ENCODE results near the gene PTPRK.
"Not testable (repeated sequence)": the region's sequence is repeated elsewhere in the genome, so short reads cannot be mapped to it uniquely, and the experiment has no call there.

The PTPRK gene

GRCh38 chr6:127996925-127997324 lies 523.5 kb downstream of the PTPRK start:
- DNase-seq = no peak

GRCh38 chr6:127992144-127992543 lies 528.3 kb downstream of the PTPRK start:
- no peak for DNase-seq

- DNase-seq = no peak
Measured at GRCh38 chr6:127990074-127990473, 530.3 kb downstream of the PTPRK start.

- no peak for DNase-seq
Measured at GRCh38 chr6:127980996-127981395, 539.4 kb downstream of the PTPRK start.

GRCh38 chr6:127978185-127978584 lies 542.2 kb downstream of the PTPRK start:
- not testable (repeated sequence) for DNase-seq

- DNase-seq = no peak
Measured at GRCh38 chr6:127976796-127977195, 543.6 kb downstream of the PTPRK start.

GRCh38 chr6:127976111-127976510 lies 544.3 kb downstream of the PTPRK start:
- no peak for DNase-seq

- DNase-seq = no peak
Measured at GRCh38 chr6:127972815-127973214, 547.6 kb downstream of the PTPRK start.

GRCh38 chr6:127971945-127972391 lies 548.4 kb downstream of the PTPRK start:
- no peak for DNase-seq

GRCh38 chr6:127971386-127971785 lies 549.0 kb downstream of the PTPRK start:
- DNase-seq = no peak

GRCh38 chr6:127969701-127970100 lies 550.7 kb downstream of the PTPRK start:
- DNase-seq = no peak

GRCh38 chr6:127968394-127968793 lies 552.0 kb downstream of the PTPRK start:
- DNase-seq = no peak

GRCh38 chr6:127967708-127968107 lies 552.7 kb downstream of the PTPRK start:
- no peak for DNase-seq

GRCh38 chr6:127966616-127967015 lies 553.8 kb downstream of the PTPRK start:
- no peak for DNase-seq

GRCh38 chr6:127963495-127963894 lies 556.9 kb downstream of the PTPRK start:
- no peak for DNase-seq

- DNase-seq = no peak
Measured at GRCh38 chr6:127959869-127960268, 560.5 kb downstream of the PTPRK start.

- no peak for DNase-seq
Measured at GRCh38 chr6:127956956-127957355, 563.4 kb downstream of the PTPRK start.

- peak; percentile 34 for DNase-seq
Measured at GRCh38 chr6:127956260-127956888, 564.0 kb downstream of the PTPRK start.

- no peak for DNase-seq
Measured at GRCh38 chr6:127954082-127954481, 566.3 kb downstream of the PTPRK start.

- no peak for DNase-seq
Measured at GRCh38 chr6:127952831-127953230, 567.6 kb downstream of the PTPRK start.

- no peak for DNase-seq
Measured at GRCh38 chr6:127952176-127952575, 568.2 kb downstream of the PTPRK start.

GRCh38 chr6:127951172-127951917 lies 569.1 kb downstream of the PTPRK start:
- no peak for DNase-seq

GRCh38 chr6:127950566-127951145 lies 569.7 kb downstream of the PTPRK start:
- DNase-seq = no peak

- no peak for DNase-seq
Measured at GRCh38 chr6:127949251-127949650, 571.1 kb downstream of the PTPRK start.

All from DMS53 (cell line).